DOHH2 (cell line): ENCODE measurements around the gene GATD1.

Experiments
- H3F3A ChIP-seq: fragments of 200-600 bp; sonication (generic), shearing (Covaris generic); 2 replicates; pipeline ENCODE4 v1.6.0; 2016; ENCODE audit warnings: antibody characterized with exemption, mild to moderate bottlenecking; ENCODE audit not compliant: control insufficient read depth, insufficient read depth
- H3K27ac ChIP-seq: fragments of 200-600 bp; sonication (generic); 2 replicates; pipeline ENCODE4 v1.5.1; 2014; ENCODE audit warnings: low read depth, mild to moderate bottlenecking, low read length, moderate library complexity
- H3K27me3 ChIP-seq: fragments of 200-600 bp; sonication (generic); 2 replicates; pipeline ENCODE4 v1.6.1; 2014; ENCODE audit warnings: mild to moderate bottlenecking, low read length, mixed read lengths; ENCODE audit not compliant: control insufficient read depth
- H3K36me3 ChIP-seq: fragments of 200-600 bp; sonication (generic); 2 replicates; pipeline ENCODE4 v1.6.1; 2014; ENCODE audit warnings: mild to moderate bottlenecking, low read length, moderate library complexity, mixed read lengths; ENCODE audit not compliant: control insufficient read depth
- H3K4me1 ChIP-seq: fragments of 200-600 bp; sonication (generic); 2 replicates; pipeline ENCODE4 v1.6.1; 2014; ENCODE audit warnings: mild to moderate bottlenecking, low read length, mixed read lengths; ENCODE audit not compliant: control insufficient read depth
- H3K4me2 ChIP-seq: fragments of 200-600 bp; sonication (generic); 2 replicates; pipeline ENCODE4 v1.6.0; 2014; ENCODE audit warnings: mild to moderate bottlenecking, low read length, moderate library complexity
- H3K4me3 ChIP-seq: fragments of 200-600 bp; sonication (generic); 2 replicates; pipeline ENCODE4 v1.5.1; 2014; ENCODE audit warnings: mild to moderate bottlenecking, low read length, mixed read lengths
- H3K79me2 ChIP-seq: fragments of 200-600 bp; sonication (generic); 2 replicates; pipeline ENCODE4 v1.6.1; 2014; ENCODE audit warnings: mild to moderate bottlenecking, low read length, mixed read lengths; ENCODE audit not compliant: control insufficient read depth
- H3K9me2 ChIP-seq: fragments of 200-600 bp; sonication (generic); replicated peaks from 2 replicates; pipeline ENCODE4 v1.6.1; 2014; ENCODE audit warnings: mild to moderate bottlenecking, low read length, mixed read lengths; ENCODE audit not compliant: control insufficient read depth
- H3K9me3 ChIP-seq: fragments of 200-600 bp; sonication (generic); 2 replicates; pipeline ENCODE4 v1.6.1; 2014; ENCODE audit warnings: antibody characterized with exemption, low read length, mixed read lengths; ENCODE audit not compliant: control insufficient read depth, insufficient read depth
- H4K20me1 ChIP-seq: fragments of 200-600 bp; sonication (generic); 2 replicates; pipeline ENCODE4 v1.6.0; 2014; ENCODE audit warnings: low read depth, mild to moderate bottlenecking, antibody characterized with exemption, low read length, moderate library complexity; ENCODE audit not compliant: control insufficient read depth, insufficient read depth
- CTCF ChIP-seq: fragments of 200-600 bp; sonication (generic); IDR thresholded peaks from one replicate; pipeline ENCODE4 v1.5.1; 2014; ENCODE audit warnings: antibody characterized with exemption, mild to moderate bottlenecking, low read depth, low read length; ENCODE audit not compliant: poor library complexity, severe bottlenecking
- EZH2phosphoT487 ChIP-seq: fragments of 200-600 bp; sonication (generic); IDR thresholded peaks from 2 replicates; pipeline ENCODE4 v1.6.1; 2017; ENCODE audit warnings: borderline replicate concordance, mild to moderate bottlenecking, antibody characterized with exemption, low read length, moderate library complexity, mixed read lengths

Gene GATD1

DNA sequence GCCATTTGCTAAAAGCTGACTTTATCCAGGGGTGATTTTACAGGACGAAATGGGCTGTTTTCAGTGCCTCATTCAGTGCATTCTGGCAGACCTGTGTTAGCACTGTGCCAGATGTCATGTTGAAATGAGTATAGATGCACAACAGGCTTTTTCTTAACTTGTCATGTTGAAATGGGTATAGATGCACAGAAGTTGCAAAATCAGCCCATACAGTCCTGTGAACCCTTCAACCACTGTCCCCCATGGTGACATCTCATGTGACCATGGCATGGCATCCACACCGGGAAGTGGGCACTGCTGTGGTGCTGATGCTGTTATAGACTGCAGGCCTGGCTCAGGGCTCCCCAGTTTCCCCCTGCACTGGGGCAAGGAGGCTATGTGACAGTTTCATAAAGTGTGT, 27.6 kb downstream of the GATD1 start:
- no peak overlapping the region for H3K4me2 ChIP-seq
- H3K27ac ChIP-seq = no peak overlapping the region
- no peaks in the 10 kb centered on the region for H3K9me3 ChIP-seq
- H3K27me3 ChIP-seq = no peaks in the 10 kb centered on the region
- TF ChIP-seq CTCF (no peak), EZH2phosphoT487 (no peak)
- H3F3A ChIP-seq = peaks cover 4% of the 10 kb centered on the region
- H3K9me2 ChIP-seq = no peaks in the 10 kb centered on the region
- peaks cover 72% of the 10 kb centered on the region for H3K79me2 ChIP-seq
- H4K20me1 ChIP-seq = peaks cover 3% of the 10 kb centered on the region; the same call in 1 of the 2 replicates
- H3K4me3 ChIP-seq = no peak overlapping the region
- peaks cover 14% of the 10 kb centered on the region for H3K36me3 ChIP-seq
- H3K4me1 ChIP-seq = peaks cover 24% of the 10 kb centered on the region

DNA sequence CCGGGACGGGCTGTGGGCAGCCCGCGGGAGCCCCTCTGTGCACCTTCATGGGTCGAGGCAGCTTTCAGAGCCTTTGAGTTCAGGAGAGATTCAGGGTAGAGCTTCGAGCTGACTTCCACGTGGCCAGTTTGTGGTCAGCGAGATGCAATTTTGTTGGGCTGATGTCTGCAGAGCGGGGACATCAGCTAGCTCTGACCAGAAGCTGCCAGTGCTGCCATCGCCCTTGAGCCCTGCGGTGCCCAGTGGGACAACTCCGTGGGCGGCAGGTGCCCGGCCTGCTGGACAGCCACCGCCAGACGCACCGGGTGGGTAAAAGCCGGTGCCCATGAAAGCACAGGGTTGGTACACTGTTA, 29.3 kb downstream of the GATD1 start:
- H3K27ac ChIP-seq = peak overlapping the region; percentile 14
- H4K20me1 ChIP-seq = peaks cover 3% of the 10 kb centered on the region; the same call in 1 of the 2 replicates
- TF ChIP-seq EZH2phosphoT487 = no peak
- no peak for TF ChIP-seq CTCF

GRCh38 chr11:747158-748006, 29.9 kb downstream of the GATD1 start, which contains the start of gene TALDO1:
Gene TALDO1, plus strand, starts transcription at chr11:747464. Its CDS starts 18 bp downstream, at chr11:747482.
- Histone ChIP-seq H3K4me1 (peaks cover 24% of the 10 kb centered on the region), H3K27ac (peak within 1 kb of the TSS; percentile 14), H3K4me3 (peak within 1 kb of the TSS; percentile 84), H3K4me2 (peak within 1 kb of the TSS; percentile 82), H3K27me3 (no peaks in the 10 kb centered on the region), H4K20me1 (peaks cover 3% of the 10 kb centered on the region; the same call in 1 of the 2 replicates), H3K9me3 (no peaks in the 10 kb centered on the region), H3F3A (peaks cover 4% of the 10 kb centered on the region), H3K36me3 (peaks cover 9% of the 10 kb centered on the region), H3K79me2 (peaks cover 50% of the 10 kb centered on the region), H3K9me2 (no peaks in the 10 kb centered on the region)
- no peak for TF ChIP-seq EZH2phosphoT487
- TF ChIP-seq CTCF = peak; percentile 31

More for the DNA sequence above, 29.3 kb downstream of the GATD1 start:
- Histone ChIP-seq H3K79me2 (peaks cover 56% of the 10 kb centered on the region), H3K9me3 (no peaks in the 10 kb centered on the region), H3F3A (peaks cover 4% of the 10 kb centered on the region), H3K4me1 (peaks cover 24% of the 10 kb centered on the region), H3K4me2 (peak overlapping the region; percentile 82), H3K27me3 (no peaks in the 10 kb centered on the region), H3K36me3 (peaks cover 14% of the 10 kb centered on the region), H3K9me2 (no peaks in the 10 kb centered on the region), H3K4me3 (peak overlapping the region; percentile 84)
